HG03565 (cell line): ENCODE results near the gene LCLAT1.

Experiments
- ATAC-seq: cut with Tn5 transposase; IDR thresholded peaks from one replicate; pipeline ENCODE4 v1.9.1; 2021; ENCODE audit warnings: mild to moderate bottlenecking, moderate library complexity; ENCODE audit not compliant: unreplicated experiment

Gene LCLAT1

DNA sequence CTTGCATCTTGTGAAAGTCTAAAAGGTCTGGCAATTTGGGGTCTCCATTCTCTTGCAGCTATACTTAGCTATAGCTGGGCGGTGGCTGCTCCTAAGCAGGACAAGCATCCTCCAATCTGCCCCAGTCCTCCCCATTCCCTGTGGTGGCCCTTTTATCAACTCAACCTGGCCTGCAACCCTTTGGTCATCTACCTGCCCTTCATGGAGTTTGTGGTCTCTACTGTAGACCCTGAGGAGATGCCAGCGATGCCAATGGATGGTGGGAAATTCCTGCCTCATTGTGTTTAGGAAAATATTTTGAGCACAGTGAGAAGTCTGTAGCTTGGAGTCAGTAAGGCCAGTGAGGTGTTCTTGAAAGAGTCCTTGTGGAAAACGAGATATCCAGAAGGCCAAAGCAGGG is 216.8 kb downstream of the LCLAT1 start:
- ATAC-seq, result no peak

DNA sequence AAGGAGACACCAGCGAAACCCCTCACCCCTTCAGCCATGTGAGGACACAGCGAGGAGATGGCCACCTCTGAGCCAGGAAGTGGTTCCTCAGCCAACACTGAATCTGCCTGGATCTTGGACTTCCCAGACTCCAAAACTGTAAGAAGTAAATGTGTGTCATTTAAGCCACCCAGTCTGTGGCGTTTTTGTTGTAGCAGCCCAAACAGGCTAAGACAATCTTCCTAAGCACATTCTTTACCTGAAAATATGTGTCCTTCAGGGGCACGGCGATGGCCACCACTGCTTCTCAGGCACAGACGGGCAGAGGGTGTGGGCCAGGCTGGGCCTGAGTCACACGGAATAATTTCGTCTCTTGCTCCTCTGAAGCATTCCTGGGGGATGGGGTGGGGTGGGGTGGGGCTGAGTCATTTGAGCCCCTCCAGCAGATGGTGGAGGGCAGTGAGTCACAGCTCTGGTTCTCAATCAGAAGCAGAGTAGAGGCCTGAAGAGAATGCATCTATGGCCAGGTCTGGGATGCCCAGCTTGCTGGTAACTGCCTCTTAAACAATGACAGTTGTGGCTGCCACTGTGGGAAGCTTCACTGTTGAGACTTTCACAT is 217.8 kb downstream of the LCLAT1 start:
- no peak for ATAC-seq

DNA sequence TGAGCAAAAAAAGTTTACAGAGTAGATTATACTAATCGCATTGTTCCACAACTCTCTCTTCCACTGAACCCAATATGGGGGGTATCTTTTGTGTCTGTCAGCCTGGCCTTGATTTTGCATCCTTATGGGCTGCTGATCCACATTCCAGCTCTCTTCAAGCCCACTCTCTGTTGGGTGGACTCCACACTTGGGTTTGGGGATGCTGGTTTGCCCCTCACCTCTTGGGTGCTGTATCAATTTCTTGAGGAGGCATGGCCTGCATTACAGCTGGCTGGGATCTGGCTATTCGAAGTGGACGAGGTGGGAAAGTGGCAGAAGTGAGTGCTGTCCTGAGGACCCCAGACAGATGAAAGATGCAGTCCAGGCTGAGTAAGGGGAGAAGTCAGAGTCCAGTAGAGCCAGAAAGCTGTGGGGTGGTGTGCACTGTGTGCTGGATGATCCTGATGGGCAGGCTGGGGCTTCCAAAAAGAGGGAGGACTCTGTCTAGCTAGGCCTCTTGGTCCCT is 218.8 kb downstream of the LCLAT1 start:
- ATAC-seq, result no peak

DNA sequence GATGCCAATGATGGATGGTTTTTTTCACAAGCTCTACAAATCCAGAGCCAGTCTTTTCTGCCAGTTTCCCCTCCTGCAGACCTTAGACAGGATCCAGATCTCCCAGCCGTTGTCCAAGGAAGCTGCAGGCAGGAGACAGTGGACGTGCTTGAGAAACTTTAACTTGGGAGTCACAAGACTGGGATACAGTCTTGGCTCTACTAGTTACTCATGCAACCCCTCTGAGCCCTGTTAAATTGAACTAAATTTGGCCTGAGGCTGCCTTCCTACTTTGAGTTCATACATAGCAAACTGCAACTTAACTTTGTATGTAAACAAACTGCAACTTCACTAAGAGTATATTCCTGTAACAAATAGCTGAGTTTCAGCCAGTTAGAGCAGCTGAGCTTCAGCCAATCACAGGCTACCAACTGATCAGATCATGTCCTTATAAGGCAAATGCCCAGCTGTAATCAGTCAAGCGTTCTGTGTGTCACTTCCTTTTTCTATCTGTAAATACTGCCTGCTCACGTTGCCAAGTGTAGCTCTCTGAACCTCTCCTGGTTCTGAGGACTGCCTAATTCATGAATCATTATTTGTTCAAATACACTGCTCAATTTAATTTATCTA is 219.3 kb downstream of the LCLAT1 start:
- ATAC-seq, result peak; percentile 46

- ATAC-seq, result no peak
Observed at GRCh38 chr2:30670453-30670852, 223.4 kb downstream of the LCLAT1 start.

DNA sequence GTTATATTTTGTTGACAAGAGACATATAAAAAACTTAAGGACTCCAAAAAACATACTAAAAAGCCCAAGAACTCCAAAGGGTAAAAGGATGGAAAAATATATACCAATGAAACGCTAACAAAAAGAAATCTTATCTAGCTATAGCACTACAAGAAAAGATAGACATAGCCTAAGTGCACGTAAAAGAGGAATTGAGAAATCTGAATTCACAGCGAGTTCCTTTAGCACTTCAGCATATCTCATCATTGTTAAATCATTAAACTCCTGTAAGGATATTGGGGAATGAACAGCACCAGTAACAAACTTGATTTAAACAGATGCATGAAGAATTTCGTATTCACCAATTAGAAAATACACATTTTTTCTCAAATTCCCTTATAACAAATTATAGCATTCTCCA is 226.1 kb downstream of the LCLAT1 start:
- no peak for ATAC-seq

DNA sequence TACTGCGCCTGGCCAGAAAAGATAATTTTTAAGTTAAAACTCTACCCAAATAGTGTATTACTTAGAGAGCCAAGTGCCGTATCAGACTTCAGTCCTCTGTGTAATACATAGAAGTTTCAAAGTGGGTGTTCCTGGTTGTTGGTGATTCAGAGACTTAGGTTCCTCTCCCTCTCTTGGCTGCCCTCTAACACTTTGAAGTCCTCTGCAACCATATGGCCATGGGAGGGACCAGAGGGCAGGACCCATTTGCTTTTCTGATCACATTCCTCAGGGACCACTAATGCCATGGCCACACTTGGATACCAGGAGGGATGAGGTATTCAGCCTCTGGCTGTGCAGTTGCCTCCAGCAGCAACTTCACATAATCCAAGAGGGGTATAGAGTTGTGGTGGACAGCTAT is 228.7 kb downstream of the LCLAT1 start:
- ATAC-seq, result no peak

- ATAC-seq, result no peak
Observed at GRCh38 chr2:30677231-30677630, 230.2 kb downstream of the LCLAT1 start.

GRCh38 chr2:30677861-30678385 is 230.9 kb downstream of the LCLAT1 start:
- ATAC-seq, result no peak

DNA sequence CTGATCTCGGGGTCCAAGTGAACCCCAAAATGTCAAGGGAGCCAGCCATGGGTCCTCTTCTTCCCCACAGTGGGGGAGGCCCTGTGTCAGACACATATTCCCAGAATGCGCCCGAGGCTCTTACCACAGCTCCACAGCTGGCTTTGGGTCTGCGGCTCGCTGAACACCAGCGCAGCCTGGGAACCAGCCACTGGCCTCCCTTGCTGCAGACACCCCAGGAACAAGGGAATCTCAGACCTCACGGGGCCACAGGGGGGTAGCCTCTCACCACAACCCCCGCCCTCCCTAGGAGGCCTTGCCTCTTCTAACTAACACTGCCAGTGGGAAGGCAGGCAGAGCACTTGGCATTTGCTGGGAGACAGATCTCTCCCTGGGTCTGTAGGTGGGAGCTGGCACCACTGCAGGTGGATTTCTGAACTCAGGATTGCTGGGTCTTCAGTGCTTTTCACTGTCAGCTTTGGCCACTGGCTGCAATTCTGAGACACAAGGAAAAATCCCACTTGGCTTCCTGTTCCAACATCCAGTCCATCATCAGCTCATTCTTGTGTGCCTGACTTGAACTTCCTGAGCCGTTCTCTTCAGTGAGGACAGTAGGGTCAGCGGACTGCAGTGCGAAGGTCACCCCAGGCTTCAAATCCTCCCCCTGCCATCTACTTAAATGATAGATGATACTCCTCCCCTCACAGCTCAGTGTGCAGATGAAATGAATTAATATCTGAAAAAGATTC is 231.5 kb downstream of the LCLAT1 start:
- ATAC-seq, result no peak

- no peak for ATAC-seq
Observed at GRCh38 chr2:30679426-30680088, 232.5 kb downstream of the LCLAT1 start.

GRCh38 chr2:30680121-30680520 is 233.1 kb downstream of the LCLAT1 start:
- ATAC-seq, result no peak

DNA sequence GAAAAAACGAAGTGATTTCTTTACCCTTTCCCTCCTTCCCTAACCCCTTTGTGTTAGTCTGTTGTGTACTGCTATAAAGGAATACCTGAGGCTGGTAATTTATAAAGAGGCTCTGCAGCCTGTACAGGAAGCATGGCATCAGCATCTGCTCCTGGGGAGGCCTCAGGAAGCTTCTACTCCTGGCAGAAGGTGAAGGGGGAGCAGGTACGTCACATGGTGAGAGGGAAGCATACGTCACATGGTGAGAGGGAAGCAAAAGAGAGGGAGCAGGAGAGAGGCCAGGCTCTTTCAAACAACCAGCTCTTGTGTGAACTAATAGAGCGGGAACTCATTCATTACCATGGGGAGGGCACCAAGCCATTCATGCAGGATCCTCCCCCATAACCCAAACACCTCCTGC is 234.0 kb downstream of the LCLAT1 start:
- no peak for ATAC-seq

DNA sequence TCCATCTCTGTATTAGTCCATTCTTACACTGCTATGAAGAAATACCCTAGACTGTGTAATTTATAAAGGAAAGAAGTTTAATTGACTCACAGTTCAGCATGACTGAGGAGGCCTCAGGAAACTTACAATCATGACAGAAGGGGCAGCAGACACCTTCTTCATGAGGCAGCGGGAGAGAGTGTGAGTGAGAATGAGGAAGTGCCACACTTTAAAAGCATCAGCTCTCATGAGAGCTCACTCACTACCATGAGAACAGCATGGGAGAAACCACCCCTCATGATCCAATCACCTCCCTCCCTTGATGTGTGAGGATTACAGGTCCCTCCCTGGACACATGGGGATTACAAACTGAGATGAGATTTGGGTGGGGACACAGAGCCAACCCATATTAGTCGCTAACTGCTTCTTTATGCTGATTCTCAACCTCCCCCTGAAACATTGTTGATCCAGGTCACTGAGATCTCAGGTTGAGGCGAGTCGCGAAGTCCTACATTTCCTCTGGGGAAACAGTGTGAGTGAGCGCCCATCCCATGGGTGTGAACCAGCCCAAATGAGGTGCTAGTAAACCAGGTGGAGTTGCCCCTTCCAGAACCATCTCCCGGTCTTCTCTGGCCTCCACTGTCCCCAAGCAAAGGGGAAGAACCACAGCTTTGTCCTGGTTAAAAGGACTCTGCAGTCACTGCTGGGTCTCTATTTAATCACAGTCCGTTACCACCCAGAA is 236.3 kb downstream of the LCLAT1 start:
- no peak for ATAC-seq

DNA sequence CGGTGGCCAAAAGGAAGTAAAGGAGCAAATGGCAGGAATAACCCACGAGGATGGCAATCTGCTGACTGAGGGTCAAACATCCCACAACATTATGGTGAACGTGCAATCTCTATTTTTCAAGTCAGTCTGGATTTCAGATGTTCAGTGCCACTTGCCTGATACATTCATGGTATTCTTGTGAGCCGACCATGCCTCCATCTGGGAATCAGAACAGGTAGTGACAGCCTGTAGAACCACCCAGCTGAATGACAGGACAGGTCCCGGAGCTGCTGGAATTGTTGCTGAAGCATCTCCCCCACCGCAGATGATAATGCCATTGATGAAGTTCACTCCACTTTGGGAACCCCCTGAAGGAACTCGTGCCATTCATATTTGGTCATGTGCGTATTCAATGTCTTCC is 237.0 kb downstream of the LCLAT1 start:
- ATAC-seq, result no peak

DNA sequence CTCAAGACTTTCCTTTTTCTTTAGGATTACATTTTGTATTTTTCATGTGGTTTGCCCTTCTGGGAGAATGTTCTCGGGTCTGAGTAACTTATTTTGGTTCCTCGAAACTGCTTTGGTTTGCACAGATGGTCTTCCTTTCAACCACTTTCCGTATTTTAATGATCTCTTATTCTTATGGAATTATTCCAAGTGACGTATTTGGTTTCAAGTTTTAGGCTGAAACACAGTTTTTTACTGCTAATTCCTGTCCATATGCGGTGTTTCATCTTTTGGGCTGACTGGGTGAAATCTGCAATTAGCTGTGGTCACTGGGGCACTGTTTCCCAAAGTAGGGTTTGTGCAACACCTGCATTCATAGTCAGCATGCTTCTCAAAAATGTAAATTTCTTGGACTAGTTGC is 237.5 kb downstream of the LCLAT1 start:
- ATAC-seq, result no peak

- ATAC-seq, result no peak
Observed at GRCh38 chr2:30684996-30685395, 237.9 kb downstream of the LCLAT1 start.

DNA sequence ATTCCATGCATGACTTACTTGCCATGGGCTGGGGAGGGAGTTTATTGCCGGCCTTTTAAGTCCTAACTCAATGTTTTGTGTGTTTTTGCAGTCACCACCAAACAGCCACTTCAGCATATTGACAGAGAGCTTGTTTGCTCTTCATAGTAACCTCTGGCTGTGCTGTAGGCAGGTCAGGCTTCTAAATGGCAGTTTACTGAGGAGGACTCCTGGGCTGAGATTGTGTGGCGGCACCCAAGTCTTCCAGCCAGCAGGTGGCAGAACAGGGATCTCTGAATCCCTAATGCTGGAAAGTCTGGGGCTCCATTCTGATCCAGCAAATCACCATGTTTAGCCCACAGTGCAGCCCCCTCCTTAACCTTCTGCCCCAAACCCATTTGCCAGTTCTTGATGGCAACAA is 239.0 kb downstream of the LCLAT1 start:
- no peak for ATAC-seq

- ATAC-seq, result no peak
Observed at GRCh38 chr2:30686669-30687068, 239.6 kb downstream of the LCLAT1 start.

DNA sequence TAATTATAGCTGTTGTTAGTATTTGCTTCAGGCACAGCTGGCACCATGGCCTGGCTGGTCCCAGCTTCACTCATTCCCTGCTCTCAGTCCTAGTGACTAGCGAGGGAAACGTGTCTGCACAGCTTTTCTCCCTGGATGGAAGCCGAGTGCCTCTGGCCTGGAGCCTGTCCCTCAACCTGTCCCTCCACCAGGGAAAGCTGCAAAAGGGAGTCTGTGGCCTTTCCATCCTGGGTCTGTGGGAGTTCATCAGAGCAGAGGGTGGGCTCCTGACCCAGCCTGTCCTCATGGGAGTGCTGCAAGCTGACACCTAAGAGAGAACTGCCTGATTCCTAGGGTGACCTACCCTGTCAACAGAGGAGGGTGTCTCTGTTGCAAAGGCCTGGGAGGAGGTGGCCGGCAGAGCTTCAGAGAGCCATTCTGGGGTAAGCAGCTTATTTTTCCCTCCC is 241.9 kb downstream of the LCLAT1 start:
- ATAC-seq, result no peak
